GM12875 (cell line): ENCODE measurements around the gene PLCG2.
A peak's percentile ranks its signal among the peaks of the same experiment; 100 is the strongest.

Source experiments
- H3K4me3 ChIP-seq: one replicate; pipeline ENCODE4 v1.5.1; 2011; ENCODE audit warnings: low read depth, low read length, control low read depth
- TF ChIP-seq, protein P1 (sequence below): IDR thresholded peaks from 2 replicates; pipeline ENCODE4 v1.5.1; 2011; ENCODE audit warnings: low read depth, mild to moderate bottlenecking, control low read depth, inconsistent platforms, low read length, moderate library complexity, borderline replicate concordance; ENCODE audit not compliant: insufficient read depth

The PLCG2 gene

DNA sequence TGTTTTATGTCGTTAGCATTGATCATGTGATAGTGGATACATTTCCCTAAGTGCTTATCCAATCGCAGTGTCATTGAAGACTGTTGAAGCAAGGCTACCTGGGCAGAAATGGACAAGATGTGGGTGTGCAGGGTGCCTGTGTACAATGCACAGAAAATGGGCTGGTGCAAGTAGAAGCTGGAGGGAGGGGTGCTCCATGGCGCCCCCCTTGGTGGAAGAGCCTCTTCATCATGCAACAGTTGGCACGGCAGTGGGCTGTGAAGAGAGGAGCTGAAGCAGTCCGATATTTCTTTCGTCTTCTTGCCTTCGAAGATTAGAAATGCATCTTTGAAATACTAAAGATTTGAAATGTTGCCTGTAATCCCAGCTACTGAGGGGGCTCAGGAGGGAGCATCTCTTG is 100.5 kb downstream of the PLCG2 start:
- H3K4me3 ChIP-seq, result no peak overlapping the region
- TF ChIP-seq, protein P1, sequence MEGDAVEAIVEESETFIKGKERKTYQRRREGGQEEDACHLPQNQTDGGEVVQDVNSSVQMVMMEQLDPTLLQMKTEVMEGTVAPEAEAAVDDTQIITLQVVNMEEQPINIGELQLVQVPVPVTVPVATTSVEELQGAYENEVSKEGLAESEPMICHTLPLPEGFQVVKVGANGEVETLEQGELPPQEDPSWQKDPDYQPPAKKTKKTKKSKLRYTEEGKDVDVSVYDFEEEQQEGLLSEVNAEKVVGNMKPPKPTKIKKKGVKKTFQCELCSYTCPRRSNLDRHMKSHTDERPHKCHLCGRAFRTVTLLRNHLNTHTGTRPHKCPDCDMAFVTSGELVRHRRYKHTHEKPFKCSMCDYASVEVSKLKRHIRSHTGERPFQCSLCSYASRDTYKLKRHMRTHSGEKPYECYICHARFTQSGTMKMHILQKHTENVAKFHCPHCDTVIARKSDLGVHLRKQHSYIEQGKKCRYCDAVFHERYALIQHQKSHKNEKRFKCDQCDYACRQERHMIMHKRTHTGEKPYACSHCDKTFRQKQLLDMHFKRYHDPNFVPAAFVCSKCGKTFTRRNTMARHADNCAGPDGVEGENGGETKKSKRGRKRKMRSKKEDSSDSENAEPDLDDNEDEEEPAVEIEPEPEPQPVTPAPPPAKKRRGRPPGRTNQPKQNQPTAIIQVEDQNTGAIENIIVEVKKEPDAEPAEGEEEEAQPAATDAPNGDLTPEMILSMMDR, result 0 out of 2 replicates have a peak, but pooled peaks have one; percentile 35

DNA sequence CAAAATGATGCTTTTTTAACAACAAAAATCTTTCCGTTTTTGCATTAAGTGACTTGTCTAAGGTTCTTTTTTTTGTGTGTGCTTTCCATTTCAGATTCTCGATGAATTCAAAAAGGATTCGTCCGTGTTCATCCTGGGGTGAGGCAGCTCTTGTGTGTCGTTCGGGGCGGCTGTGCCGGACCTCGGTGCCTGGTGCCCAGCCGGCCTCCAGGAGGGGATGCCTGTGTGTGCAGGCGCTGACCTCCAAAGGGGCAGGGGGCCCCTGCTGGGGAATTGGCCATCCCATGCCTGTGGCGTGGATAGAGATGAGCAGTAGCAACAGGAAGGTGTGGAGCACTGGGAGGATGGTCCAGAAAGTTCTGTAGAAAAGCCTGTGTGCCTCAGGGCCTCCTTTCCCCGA is 101.7 kb downstream of the PLCG2 start:
- TF ChIP-seq, protein P1, result no peak
- H3K4me3 ChIP-seq, result no peak overlapping the region

DNA sequence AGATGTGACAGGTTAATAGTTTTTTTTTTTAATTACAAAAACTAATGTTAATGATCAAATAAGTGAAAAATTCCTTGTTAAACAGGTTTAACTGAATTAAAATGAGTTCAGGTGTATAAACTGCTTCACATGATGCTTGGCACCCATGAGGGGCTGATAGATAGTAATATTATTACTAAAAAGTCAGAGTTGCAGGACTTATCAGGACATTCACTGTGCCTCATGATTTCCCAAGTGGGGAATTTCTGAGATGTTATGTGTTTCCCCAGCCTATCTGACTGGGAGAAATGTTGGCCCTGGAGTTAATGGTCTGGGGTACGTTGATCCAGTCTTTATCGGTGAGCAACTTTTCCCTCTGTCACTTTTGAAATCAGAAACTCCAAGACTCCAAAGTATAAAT is 102.1 kb downstream of the PLCG2 start:
- TF ChIP-seq, protein P1, result no peak
- no peak overlapping the region for H3K4me3 ChIP-seq

DNA sequence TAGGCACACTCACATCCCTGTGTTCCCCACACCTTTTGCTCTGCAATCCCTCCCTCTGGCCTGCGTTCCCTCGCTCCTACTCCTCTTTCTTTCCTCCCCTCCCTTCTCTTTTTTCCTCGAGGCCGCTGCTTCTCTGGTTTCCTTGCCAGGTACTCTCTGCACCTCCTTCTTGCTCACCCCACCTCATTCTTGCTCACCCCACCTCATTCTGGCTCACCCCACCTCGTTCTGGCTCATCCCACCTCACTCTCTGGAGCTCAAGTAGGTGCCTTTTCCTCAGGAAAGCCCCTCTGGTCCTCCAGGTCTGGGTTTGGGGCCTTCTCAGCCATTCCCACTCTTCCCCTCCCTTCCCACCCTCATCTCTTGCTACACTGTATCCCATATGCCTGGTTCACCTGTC is 103.5 kb downstream of the PLCG2 start:
- no peak overlapping the region for H3K4me3 ChIP-seq
- TF ChIP-seq, protein P1, result no peak

DNA sequence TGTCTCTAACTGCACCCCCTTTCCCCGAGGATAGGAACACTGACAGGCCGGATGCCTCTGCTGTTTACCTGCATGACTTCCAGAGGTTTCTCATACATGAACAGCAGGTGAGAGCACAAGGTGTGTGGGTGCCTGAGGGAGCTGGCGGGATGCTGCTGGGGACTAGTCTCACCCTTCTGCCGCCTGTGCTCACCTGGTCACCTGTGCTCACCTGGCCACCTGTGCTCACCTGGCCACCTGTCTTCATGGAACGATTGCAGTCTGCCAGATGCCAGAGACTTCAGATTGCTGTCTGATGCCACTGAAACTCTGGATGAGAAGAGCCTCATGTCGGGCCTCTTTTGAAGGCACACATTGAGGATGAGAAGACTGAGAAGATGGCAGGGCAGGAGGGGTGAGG is 104.1 kb downstream of the PLCG2 start:
- no peak overlapping the region for H3K4me3 ChIP-seq
- TF ChIP-seq, protein P1, result no peak

DNA sequence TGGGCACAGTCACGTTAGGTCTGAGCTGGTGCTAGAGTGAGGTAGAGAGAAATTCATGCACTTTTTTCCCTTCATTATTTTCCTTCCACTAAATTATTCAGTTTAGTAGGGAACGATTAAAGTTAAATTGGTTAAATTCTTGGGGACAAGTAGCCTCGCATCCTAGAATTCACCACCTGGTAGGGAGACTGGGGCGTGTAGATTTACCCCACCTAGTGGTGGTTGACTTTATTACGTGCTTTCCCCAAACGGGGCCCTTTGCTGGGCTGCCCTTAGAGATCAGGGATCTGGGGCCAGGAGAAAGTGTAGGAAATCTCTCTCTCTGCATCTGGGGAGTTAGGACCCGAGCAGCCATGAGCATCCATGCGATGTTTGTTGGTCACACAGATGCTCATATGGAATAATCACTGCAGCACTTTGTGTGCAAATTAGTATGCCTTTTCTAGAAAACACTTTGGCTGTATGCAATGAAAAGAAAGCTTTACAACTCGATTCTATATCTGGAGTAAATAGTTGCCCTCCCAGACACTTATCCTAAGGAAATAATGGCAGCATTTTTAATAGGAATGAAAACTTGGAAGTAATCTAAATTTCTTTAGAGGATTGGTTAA is 107.0 kb downstream of the PLCG2 start:
- H3K4me3 ChIP-seq, result no peak overlapping the region
- TF ChIP-seq, protein P1, result peak; percentile 70
